Gastrocnemius medialis (tissue), 4 donors: ENCODE data around the gene PARD6G.

Experiments
- POLR2A ChIP-seq, 2 donors: fragments of 450-650 bp; IDR thresholded peaks; one replicate each; pipeline ENCODE4 v1.6.1; 2017; ENCODE audit warnings: antibody characterized with exemption in 2 of 2, mild to moderate bottlenecking in 2 of 2, moderate library complexity in 2 of 2
- TF ChIP-seq, protein P1 (sequence below), 5 experiments: fragments of 450-650 bp in 3 of 5; fragments of 200-600 bp in 2 of 5; sonication (generic) in 2 of 5; IDR thresholded peaks in 4 of 5; conservative IDR thresholded peaks in 1 of 5; 1 replicate in 4 of 5; 2 replicates in 1 of 5; pipeline ENCODE4 v1.5.1; 2016 to 2019; ENCODE audit warnings: antibody characterized with exemption in 5 of 5, mild to moderate bottlenecking in 3 of 5, moderate library complexity in 3 of 5

- TF ChIP-seq, protein P1, sequence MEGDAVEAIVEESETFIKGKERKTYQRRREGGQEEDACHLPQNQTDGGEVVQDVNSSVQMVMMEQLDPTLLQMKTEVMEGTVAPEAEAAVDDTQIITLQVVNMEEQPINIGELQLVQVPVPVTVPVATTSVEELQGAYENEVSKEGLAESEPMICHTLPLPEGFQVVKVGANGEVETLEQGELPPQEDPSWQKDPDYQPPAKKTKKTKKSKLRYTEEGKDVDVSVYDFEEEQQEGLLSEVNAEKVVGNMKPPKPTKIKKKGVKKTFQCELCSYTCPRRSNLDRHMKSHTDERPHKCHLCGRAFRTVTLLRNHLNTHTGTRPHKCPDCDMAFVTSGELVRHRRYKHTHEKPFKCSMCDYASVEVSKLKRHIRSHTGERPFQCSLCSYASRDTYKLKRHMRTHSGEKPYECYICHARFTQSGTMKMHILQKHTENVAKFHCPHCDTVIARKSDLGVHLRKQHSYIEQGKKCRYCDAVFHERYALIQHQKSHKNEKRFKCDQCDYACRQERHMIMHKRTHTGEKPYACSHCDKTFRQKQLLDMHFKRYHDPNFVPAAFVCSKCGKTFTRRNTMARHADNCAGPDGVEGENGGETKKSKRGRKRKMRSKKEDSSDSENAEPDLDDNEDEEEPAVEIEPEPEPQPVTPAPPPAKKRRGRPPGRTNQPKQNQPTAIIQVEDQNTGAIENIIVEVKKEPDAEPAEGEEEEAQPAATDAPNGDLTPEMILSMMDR (IDR thresholded peaks at IDR 0.05 in 4 of 5, conservative IDR thresholded peaks at IDR 0.05 in 1 of 5), result no peak
- TF ChIP-seq POLR2A (IDR thresholded peaks at IDR 0.05), result no peak
These were observed 11.3 kb upstream of the PARD6G start for GRCh38 chr18:80258640-80259039.
